Measurements from ENCODE around the gene SPRED3. TPM values are rescaled to one million over a fixed set of nuclear protein-coding genes. Genes with fewer than 3 reads are reported as not detected.

SPRED3 gene
- total and polyA plus RNA-seq, 3 experiments from 2014 or later, result 0.33 to 0.66 TPM; not detected in 1

DNA sequence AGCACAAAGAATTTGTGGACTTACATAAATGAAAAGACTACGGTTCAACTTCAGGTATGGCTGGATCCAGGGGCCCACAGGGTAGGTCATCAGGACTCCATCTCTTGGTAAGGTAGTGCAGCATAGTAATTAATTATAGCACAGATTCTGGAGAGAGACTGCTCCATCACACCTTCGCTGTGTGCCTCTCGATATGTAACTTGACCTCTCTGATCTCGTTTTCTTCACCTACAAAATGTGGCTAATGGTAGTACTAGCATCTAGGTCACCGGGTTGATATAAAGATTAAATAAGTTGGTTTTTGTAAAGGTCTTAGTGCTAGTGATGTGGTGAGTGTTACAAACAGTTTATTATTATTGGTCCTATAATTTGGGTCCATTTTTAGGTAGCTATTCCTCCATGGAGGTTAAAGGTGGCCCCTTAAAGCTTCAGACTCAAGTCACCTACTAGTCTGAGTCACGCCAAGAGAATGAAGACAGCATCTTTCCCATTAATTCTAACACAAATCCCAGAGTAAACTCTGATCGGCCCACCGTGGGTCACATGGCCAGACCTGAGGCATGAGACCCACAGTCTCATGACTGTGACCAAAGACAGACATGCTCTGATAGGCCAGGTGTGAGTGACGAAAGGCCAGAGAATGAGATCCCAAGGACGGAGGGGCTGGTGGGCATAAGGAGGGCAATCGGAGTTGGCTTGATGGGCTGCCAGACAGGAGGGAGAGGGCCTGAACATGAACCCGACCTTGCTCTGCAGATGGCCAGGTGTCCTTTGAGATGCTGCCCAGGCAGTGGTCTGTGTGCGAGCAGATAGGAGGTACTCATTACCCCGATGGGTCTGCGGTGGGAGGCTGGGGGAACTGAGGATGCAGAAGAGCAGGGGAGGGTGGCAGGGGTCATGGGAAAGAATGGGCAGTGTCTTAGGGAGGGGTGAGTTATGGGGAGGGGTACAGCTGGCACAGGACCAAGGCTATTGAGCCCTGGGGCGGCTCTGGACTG lies 32.5 kb upstream of the SPRED3 start:
- Mint-ChIP-seq H3K27me3 (peaks cover 5 to 7% of the 10 kb centered on the region in 2 donors), H3K36me3 (no peaks in the 10 kb centered on the region), H3K4me3 (no peak overlapping the region), H3K4me1 (peaks cover 3 to 8% (median 4%) of the 10 kb centered on the region in 3 donors), H3K27ac (peak overlapping the region in 1 of 8 donors; percentile 65), H3K9me3 (no peaks in the 10 kb centered on the region)
- H3K4me1 ChIP-seq (ENCODE audit: insufficient read depth, low read length), result no peaks in the 10 kb centered on the region
- H3K9me3 ChIP-seq (ENCODE audit: low read length), result no peaks in the 10 kb centered on the region
- no peaks in the 10 kb centered on the region for H3K36me3 ChIP-seq (ENCODE audit: insufficient read depth, low read length)
- no peaks in the 10 kb centered on the region for H3K27me3 ChIP-seq (ENCODE audit: insufficient read depth, low read length, poor library complexity, severe bottlenecking)
- POLR2A ChIA-PET, result no interaction called here
- H3K4me3 ChIP-seq (ENCODE audit: low read length), result no peak overlapping the region
- CTCF ChIA-PET, result no interaction called here
- DNase-seq, result no peak
- H3K27ac ChIP-seq (ENCODE audit: low read depth, low read length), result no peak overlapping the region

DNA sequence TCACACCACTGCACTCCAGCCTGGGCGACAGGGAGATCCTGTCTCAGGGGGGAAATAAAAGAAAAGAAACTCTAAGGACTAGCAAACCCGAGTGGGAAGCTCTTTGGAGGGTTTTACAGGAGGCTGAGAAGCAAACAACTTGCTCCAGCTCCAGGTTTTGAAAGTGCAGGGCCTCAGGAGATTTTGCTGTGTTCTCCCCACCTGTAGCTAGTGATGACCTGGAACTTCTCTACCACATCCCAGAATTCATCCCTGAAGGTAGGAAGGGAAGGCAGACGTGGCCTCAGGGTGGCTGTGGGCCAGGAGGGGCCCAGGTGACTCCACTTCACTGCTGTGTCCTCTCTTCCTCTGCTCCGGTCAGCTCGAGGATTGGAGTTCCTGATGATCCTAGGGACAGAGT lies 30.4 kb upstream of the SPRED3 start:
- peaks cover 3 to 10% of the 10 kb centered on the region in 2 donors for H3K27me3 Mint-ChIP-seq
- Histone ChIP-seq H3K4me3 (ENCODE audit: low read length) (no peak overlapping the region), H3K27me3 (ENCODE audit: insufficient read depth, low read length, poor library complexity, severe bottlenecking) (no peaks in the 10 kb centered on the region), H3K4me1 (ENCODE audit: insufficient read depth, low read length) (peaks cover 11% of the 10 kb centered on the region), H3K36me3 (ENCODE audit: insufficient read depth, low read length) (no peaks in the 10 kb centered on the region), H3K9me3 (ENCODE audit: low read length) (no peaks in the 10 kb centered on the region), H3K27ac (ENCODE audit: low read depth, low read length) (no peak overlapping the region)
- peaks cover 8 to 19% (median 13%) of the 10 kb centered on the region in 3 donors for H3K4me1 Mint-ChIP-seq
- ChIA-PET POLR2A (no interaction called here), CTCF (no interaction called here)
- H3K4me3 Mint-ChIP-seq, result no peak overlapping the region
- no peaks in the 10 kb centered on the region for H3K36me3 Mint-ChIP-seq
- no peak for DNase-seq
- H3K9me3 Mint-ChIP-seq, result no peaks in the 10 kb centered on the region
- peak overlapping the region in 1 of 8 donors; percentile 40 for H3K27ac Mint-ChIP-seq

DNA sequence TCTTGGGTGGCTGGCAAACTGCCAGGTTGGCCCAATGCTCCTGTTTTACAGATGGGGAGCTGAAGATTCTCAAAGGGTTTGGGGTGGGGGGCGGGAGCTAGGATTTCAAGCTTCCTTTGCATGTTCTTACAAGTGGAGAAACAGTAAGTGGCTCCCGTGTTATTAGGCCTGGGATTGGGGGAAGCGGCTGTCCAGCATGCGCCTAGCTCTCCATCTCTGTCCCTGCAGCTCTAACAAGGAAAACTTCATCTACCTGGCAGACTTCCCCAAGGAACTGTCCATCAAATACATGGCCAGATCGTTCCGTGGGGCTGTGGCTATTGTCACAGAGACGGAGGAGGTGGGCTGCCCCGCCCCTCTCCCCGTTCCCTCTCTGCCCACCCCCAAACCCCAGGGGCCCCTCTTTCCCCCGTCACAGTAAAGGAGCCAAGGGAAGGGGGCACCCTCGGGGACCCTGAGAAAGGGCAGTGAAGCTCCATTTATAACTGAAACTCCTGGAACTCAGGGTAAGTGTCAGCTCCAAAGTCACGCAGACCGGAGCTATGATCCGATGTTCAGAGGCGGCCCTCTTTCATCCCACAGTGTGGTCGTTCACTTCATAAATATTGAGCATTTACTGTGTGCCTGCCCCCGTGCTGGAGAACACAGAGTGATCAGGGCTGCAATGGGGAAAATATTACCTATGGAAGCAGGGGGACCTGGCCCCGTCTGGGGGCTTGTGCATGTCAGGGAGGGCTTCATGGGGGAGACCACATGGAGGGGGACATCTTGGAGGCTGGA lies 29.1 kb upstream of the SPRED3 start:
- no peak overlapping the region for H3K27ac ChIP-seq (ENCODE audit: low read depth, low read length)
- no peaks in the 10 kb centered on the region for H3K36me3 ChIP-seq (ENCODE audit: insufficient read depth, low read length)
- peak overlapping the region in 3 of 7 donors; percentile 43 to 71 (median 43) for H3K4me3 Mint-ChIP-seq
- peaks cover 12% of the 10 kb centered on the region for H3K4me1 ChIP-seq (ENCODE audit: insufficient read depth, low read length)
- no peak for DNase-seq
- no peak overlapping the region for H3K4me3 ChIP-seq (ENCODE audit: low read length)
- POLR2A ChIA-PET, result no interaction called here
- H3K4me1 Mint-ChIP-seq, result peaks cover 8 to 22% (median 13%) of the 10 kb centered on the region in 3 donors
- H3K36me3 Mint-ChIP-seq, result no peaks in the 10 kb centered on the region
- no peaks in the 10 kb centered on the region for H3K9me3 Mint-ChIP-seq
- H3K27me3 Mint-ChIP-seq, result peaks cover 0 to 10% of the 10 kb centered on the region in 2 donors
- peak overlapping the region in 1 of 8 donors; percentile 82 for H3K27ac Mint-ChIP-seq
- no peaks in the 10 kb centered on the region for H3K9me3 ChIP-seq (ENCODE audit: low read length)
- H3K27me3 ChIP-seq (ENCODE audit: insufficient read depth, low read length, poor library complexity, severe bottlenecking), result no peaks in the 10 kb centered on the region
- CTCF ChIA-PET, result interaction anchor here (1.6 kb wide), 1 partner anchor 15 kb away, joined by 4 read pairs; the partner anchor contains the start of gene PSMD8

DNA sequence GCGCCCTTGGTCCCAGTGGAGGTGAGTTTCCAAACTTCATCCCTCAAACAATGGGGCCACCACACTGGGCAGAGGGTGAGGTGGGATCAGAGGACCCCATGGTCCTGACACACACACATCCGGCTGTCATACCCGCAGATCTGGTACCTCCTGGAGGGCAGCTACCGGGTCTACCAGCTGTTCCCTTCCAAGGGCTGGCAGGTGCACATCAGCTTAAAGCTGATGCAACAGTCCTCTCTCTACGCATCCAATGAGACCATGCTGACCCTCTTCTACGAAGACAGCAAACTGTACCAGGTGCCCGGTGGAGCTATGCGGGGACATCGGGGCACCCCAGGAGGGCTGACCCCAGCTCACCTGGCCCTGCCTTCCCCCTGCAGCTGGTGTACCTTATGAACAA lies 28.1 kb upstream of the SPRED3 start:
- H3K9me3 ChIP-seq (ENCODE audit: low read length), result no peaks in the 10 kb centered on the region
- Mint-ChIP-seq H3K27me3 (peaks cover 0 to 10% of the 10 kb centered on the region in 2 donors), H3K4me3 (peak overlapping the region; percentile 38 to 87 (median 82)), H3K9me3 (no peaks in the 10 kb centered on the region), H3K27ac (no peak overlapping the region), H3K36me3 (no peaks in the 10 kb centered on the region), H3K4me1 (peaks cover 8 to 22% (median 13%) of the 10 kb centered on the region in 3 donors)
- H3K36me3 ChIP-seq (ENCODE audit: insufficient read depth, low read length), result no peaks in the 10 kb centered on the region
- no peak for DNase-seq
- no peak overlapping the region for H3K4me3 ChIP-seq (ENCODE audit: low read length)
- ChIA-PET CTCF (interaction anchor here (0.7 to 2.0 kb wide), 4 partner anchors 14 to 54 kb away, joined by 3 to 7 read pairs (median 4); partner anchors contain the start of genes CATSPERG, FAM98C and PSMD8), POLR2A (interaction anchor here (1.0 kb wide), 1 partner anchor 24 kb away, joined by 4 read pairs; the partner anchor contains the start of gene CATSPERG)
- H3K27ac ChIP-seq (ENCODE audit: low read depth, low read length), result no peak overlapping the region
- H3K4me1 ChIP-seq (ENCODE audit: insufficient read depth, low read length), result peaks cover 12% of the 10 kb centered on the region
- H3K27me3 ChIP-seq (ENCODE audit: insufficient read depth, low read length, poor library complexity, severe bottlenecking), result no peaks in the 10 kb centered on the region

DNA sequence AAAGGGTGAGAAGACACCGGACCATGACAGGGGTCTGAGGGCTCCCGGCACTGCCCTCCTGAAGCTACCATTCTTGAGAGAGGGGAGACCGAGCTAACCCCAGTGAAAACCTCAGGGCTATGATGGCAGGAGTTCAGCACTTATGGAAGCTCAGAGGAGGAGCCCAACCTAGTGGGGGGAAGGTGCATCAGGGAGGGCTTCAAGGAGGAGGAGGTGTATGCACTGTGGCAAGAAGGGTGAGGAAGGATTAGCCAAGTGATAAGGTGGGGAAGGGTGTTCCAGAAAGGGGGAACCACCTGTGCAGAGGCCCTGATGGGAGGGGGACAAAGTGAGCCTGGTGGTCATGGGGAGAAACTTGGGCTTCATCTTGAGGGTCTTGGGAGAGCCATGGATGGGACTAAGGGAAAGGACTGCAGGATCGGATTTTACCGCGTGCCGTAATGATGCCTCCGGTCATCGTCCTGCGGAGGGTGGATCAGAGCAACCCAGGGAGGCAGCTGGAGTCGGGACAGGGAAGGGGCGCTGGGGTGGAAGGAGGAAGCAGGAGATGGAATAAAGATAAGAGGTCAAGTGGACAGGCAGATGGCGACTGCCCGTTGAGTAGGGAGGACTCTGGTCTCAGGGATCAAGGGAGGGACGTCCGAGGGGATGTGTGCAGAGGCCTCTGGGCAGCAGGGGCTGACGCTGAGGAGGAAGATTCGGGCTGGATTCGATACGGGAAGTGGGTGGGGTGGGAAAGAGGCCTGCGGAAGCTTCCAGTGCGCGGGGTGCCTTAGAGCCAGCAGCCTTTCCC lies 27.5 kb upstream of the SPRED3 start:
- H3K27me3 ChIP-seq (ENCODE audit: insufficient read depth, low read length, poor library complexity, severe bottlenecking), result no peaks in the 10 kb centered on the region
- no peaks in the 10 kb centered on the region for H3K36me3 ChIP-seq (ENCODE audit: insufficient read depth, low read length)
- Mint-ChIP-seq H3K27ac (peak overlapping the region in 5 of 8 donors; percentile 5 to 54 (median 28)), H3K4me3 (peak overlapping the region; percentile 69 to 93 (median 84)), H3K4me1 (peaks cover 8 to 22% (median 13%) of the 10 kb centered on the region in 3 donors), H3K36me3 (no peaks in the 10 kb centered on the region), H3K9me3 (no peaks in the 10 kb centered on the region), H3K27me3 (peaks cover 0 to 9% of the 10 kb centered on the region in 2 donors)
- ChIA-PET POLR2A (interaction anchor here (1.0 kb wide), 2 partner anchors 25 to 27 kb away, joined by 3 to 4 read pairs; partner anchors contain the start of genes CATSPERG and GGN), CTCF (interaction anchor here (0.7 to 2.0 kb wide), 3 partner anchors 26 to 55 kb away, joined by 3 to 7 read pairs (median 5); partner anchors contain the start of genes CATSPERG and FAM98C)
- DNase-seq, result no peak
- H3K9me3 ChIP-seq (ENCODE audit: low read length), result no peaks in the 10 kb centered on the region
- peaks cover 12% of the 10 kb centered on the region for H3K4me1 ChIP-seq (ENCODE audit: insufficient read depth, low read length)
- no peak overlapping the region for H3K27ac ChIP-seq (ENCODE audit: low read depth, low read length)
- peak overlapping the region; percentile 39 for H3K4me3 ChIP-seq (ENCODE audit: low read length)

DNA sequence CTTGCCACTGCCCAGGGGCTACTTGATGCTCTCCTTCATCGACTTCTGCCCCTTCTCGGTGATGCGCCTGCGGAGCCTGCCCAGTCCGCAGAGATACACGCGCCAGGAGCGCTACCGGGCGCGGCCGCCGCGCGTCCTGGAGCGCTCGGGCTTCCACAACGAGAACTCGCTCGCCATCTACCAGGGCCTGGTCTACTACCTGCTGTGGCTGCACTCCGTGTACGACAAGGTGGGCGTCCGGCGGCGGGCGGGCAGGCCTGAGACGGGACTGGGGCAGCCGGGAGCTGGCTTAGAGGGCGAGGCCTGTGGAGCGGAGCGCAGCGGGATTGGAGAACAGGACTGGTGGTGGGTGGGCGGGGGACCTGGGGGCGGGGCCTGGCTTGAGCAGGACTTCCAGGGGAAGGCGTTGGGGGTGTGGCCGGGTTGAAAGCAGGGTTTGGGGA lies 26.8 kb upstream of the SPRED3 start:
- peak; percentile 37 to 72 (median 48) for DNase-seq
- ChIA-PET CTCF (interaction anchor here (1.6 to 2.0 kb wide), 2 partner anchors 26 to 41 kb away, joined by 5 to 7 read pairs; partner anchors contain the start of genes CATSPERG and FAM98C), POLR2A (interaction anchor here (1.0 to 2.3 kb wide), 3 partner anchors 12 to 34 kb away, joined by 3 to 11 read pairs (median 9); partner anchors contain the start of genes GGN and PSMD8)
- no peaks in the 10 kb centered on the region for H3K9me3 ChIP-seq (ENCODE audit: low read length)
- peaks cover 3 to 7% of the 10 kb centered on the region in 2 donors for H3K27me3 Mint-ChIP-seq
- no peaks in the 10 kb centered on the region for H3K36me3 Mint-ChIP-seq
- H3K4me3 ChIP-seq (ENCODE audit: low read length), result peak overlapping the region; percentile 66
- H3K4me1 ChIP-seq (ENCODE audit: insufficient read depth, low read length), result peaks cover 12% of the 10 kb centered on the region
- H3K27ac Mint-ChIP-seq, result peak overlapping the region in 1 of 8 donors; percentile 52
- no peaks in the 10 kb centered on the region for H3K36me3 ChIP-seq (ENCODE audit: insufficient read depth, low read length)
- no peaks in the 10 kb centered on the region for H3K27me3 ChIP-seq (ENCODE audit: insufficient read depth, low read length, poor library complexity, severe bottlenecking)
- H3K27ac ChIP-seq (ENCODE audit: low read depth, low read length), result no peak overlapping the region
- no peaks in the 10 kb centered on the region for H3K9me3 Mint-ChIP-seq
- H3K4me3 Mint-ChIP-seq, result peak overlapping the region; percentile 69 to 93 (median 84)
- H3K4me1 Mint-ChIP-seq, result peaks cover 8 to 22% (median 13%) of the 10 kb centered on the region in 3 donors
